ENCODE results near the gene GABRP.
"Not testable (repeated sequence)": the region's sequence is repeated elsewhere in the genome, so short reads cannot be mapped to it uniquely, and the experiment has no call there.

GABRP gene

GRCh38 chr5:170756691-170757090 is 26.8 kb upstream of the GABRP start:
- no peak for DNase-seq

- DNase-seq: no peak
Observed at GRCh38 chr5:170757182-170757601, 26.3 kb upstream of the GABRP start.

DNA sequence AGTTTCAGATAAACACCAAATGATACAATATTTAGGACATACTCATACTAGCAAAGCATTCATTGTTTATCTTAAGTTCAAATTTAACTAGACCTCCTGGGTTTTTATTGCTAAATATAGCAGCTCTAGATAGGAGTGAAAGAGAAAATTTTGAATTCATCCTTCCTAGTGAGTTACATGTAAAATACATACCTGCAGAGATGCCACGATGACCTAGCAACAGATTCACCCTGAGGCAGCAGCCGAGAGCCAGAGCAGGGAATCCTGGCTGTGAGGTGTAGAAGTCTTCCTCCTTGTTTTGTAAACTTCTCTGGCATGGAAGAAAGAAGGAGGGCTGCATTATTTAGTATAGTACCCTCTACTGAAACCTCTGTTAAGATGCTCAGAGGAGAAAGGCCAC is 25.9 kb upstream of the GABRP start:
- no peak for DNase-seq

GRCh38 chr5:170758481-170758880 is 25.0 kb upstream of the GABRP start:
- no peak for DNase-seq

- DNase-seq: no peak
Observed at GRCh38 chr5:170760113-170760512, 23.4 kb upstream of the GABRP start.

DNA sequence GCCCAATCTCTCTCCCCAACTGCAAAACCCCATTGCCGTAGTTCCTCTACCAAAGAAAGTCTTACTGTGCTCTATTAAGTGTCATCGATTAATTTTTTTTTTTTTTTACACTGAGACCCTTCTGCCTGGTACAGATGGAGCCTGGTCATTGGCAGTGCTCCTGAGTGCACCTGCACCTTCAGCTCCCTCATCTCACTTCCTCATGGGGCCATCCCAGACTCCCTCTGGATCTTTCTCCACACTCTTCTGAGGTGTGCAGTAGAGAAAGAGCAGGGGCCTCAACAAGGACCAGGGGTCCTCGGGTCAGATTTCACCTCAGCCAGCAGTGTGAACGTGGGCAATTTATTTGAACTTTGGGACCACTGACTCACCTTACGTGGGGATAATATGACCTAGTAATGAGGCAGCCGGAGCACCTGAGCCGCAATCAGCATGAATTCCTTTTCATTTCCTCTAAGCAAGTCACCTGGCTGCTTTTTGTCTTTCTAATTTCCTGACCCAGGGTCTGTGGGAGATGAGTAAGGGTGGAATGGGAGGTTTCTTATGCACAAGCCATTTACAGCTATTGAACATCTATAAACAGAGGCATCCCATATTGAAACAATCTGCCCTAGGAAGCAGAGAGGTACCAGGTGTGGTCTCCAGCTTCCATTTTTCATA is 22.3 kb upstream of the GABRP start:
- no peak for DNase-seq

DNA sequence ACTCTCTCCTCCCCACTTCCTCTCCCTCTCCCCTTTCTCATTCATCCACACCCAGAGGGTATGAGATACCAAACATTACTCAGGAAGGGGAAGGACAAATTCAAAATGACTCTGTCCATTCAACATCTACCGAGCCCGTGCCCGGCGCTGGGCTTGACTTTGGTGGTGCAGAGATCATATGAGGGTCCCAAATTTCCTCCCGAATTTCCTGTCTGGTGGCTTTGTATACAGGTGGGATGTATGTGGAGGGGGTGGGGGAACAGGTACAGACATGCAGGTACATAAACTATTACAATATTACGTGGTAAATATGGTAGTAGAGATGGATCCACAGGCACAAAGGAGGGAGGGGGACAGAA is 21.8 kb upstream of the GABRP start:
- no peak for DNase-seq

DNA sequence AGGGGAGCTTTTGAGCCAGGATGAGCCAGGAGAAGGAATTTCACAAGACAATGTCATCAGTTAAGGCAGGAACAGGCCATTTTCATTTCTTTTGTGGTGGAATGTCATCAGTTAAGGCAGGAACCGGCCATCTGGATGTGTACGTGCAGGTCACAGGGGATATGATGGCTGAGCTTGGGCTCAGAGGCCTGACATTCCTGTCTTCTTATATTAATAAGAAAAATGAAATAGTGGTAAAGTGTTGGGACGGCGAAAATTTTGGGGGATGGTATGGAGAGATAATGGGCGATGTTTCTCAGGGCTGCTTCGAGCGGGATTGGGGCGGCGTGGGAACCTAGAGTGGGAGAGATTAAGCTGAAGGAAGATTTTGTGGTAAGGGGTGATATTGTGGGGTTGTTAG is 21.2 kb upstream of the GABRP start:
- not testable (repeated sequence) for DNase-seq

- not testable (repeated sequence) for DNase-seq
Observed at GRCh38 chr5:170765868-170766267, 17.7 kb upstream of the GABRP start.

DNA sequence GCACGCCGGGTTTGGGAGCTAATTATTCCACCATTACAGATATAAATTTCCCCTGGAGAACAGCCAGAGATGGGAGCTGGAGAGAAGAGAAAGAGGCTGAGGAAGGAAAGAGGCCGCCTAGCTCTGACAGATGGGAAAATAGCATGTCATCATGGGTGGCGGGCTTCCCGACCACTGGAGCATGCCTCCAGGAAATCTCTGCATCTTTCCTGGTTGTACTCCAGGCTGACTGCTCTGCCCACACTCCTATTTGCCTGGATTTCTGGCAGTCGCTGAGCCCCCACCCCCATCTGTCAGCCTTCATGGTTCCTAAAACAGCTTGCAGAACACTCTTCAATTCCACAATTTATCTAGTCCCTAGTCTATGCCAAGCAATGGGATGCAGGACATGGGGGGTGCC is 14.3 kb upstream of the GABRP start:
- DNase-seq: no peak

DNA sequence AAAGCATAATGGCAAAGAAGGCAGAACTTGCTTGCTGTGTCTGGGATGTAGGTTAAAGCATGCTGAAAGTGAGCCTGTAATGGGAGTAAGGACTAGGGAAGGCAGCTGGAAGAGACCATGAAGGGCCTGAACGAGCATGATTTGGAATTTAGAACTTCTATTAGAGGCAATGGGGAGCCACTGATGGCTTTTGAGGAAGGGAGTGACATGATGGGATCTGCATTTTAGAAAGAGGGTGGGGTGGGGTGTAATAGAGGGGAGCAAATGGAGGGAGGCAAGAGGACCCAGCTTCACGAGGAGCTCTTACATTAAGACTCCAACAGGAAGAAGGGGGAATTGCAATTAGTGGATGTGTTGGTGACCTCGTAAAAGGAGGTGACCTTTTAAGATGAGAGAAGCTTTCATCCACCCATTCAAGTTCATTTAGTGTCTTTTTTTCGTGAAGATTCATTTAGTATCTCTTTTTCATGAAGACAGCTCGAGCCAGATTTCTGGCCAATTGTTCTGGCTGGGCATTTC is 13.6 kb upstream of the GABRP start:
- no peak for DNase-seq

GRCh38 chr5:170771496-170771895 is 12.0 kb upstream of the GABRP start:
- DNase-seq: no peak

- no peak for DNase-seq
Observed at GRCh38 chr5:170773024-170773985, 10.2 kb upstream of the GABRP start.

DNA sequence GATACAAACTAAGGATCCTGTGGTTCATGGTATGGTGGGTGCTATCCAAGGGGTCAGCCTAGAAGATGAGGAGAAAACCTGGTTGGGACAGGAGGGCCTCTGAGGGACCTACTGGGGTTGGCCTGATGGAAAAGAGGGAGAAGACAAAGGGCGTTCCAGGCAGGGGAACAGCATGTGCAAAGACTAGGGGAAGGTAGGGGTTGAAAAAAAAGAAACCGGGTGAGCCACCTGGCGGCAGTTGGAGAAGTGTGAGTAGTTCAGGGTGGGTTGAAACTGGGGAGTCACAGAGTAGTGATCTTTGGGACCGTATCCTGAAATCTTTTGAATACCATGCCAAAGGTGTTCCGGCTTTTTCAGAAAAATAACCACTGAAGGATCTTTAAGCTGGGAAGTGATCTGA is 8.7 kb upstream of the GABRP start:
- DNase-seq: no peak

GRCh38 chr5:170781946-170782345 is 1.6 kb upstream of the GABRP start:
- no peak for DNase-seq

GRCh38 chr5:170782438-170782837 is 1.1 kb upstream of the GABRP start:
- no peak for DNase-seq

- DNase-seq: no peak
Observed at GRCh38 chr5:170785416-170785815, 1.9 kb downstream of the GABRP start.

GRCh38 chr5:170787216-170787615 is 3.7 kb downstream of the GABRP start:
- no peak for DNase-seq

DNA sequence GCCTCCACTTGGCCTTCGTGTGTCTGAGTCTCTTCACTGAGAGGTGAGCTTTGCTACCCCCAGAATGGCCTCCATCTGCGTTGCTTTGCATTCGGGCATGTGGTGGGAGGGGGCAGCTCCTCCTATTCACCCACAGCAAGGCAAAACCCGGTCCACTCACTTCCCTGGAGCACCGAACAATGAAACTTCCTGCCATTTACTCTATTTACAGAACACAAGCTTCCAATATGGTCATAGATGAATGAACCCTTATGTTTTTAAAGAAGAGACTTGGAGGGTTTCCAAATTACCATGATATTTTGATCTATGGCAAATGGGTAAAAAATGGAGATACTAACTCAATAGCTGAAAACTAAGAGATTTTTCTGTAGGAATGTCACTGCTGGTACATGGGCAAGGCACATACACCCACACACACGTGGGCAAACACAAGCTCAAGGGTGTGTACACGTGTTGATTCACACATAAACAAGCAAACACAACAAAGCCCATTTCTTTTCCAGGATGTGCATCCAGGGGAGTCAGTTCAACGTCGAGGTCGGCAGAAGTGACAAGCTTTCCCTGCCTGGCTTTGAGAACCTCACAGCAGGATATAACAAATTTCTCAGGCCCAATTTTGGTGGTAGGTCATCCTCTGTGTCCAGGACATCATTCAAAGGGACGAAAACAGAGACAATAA is 5.2 kb downstream of the GABRP start:
- no peak for DNase-seq

DNA sequence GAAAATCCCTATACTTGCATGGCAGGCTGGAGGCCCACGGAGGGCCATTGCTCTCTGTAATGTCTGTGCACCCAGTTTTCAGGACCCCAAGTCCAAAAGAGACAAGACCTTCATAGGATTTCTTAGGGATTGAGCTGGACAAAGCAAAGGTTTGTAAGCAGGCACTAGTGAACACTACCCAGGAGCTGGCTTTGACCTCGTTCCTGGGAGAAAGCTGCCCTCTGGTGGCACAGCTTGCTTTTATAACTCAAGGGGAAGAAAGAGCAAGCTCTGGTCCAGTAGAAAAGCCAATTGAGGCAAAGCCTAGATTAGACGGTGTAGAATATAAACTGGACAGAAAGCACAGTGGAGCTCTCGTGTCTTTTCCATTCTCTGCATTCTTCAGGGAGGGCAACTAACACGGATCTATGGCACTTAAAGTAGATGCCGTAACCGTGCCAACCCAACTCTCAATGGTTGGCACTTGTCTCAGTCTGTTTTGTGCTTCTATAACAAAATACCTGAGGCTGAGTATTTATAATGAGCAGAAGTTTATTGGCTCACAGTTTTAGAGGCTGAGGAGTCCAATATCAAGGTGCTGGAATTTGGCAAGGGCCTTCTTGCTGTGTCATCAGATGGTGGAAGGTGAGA is 7.9 kb downstream of the GABRP start:
- DNase-seq: peak; percentile 18 to 42

- no peak for DNase-seq
Observed at GRCh38 chr5:170792878-170793277, 9.4 kb downstream of the GABRP start.

- DNase-seq: no peak
Observed at GRCh38 chr5:170795154-170795553, 11.6 kb downstream of the GABRP start.

DNA sequence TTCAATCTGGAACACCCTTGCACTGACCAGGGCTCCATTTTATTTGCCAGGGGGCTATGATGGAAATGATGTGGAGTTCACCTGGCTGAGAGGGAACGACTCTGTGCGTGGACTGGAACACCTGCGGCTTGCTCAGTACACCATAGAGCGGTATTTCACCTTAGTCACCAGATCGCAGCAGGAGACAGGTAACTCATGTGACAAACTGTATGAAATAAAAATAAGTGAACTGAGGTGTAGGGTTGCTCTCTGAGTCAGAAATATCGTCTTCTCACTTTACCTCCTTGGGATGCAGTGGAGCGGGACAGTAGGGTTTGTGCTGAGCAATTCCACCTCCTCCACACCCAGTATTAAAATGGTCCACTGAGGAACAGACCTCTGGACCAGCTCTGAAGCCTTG is 22.1 kb downstream of the GABRP start:
- no peak for DNase-seq
